ENCODE results near the gene CYTH4.

GRCh38 chr22:37259540-37260029 is 22.7 kb upstream of the CYTH4 start:
- TF ChIP-seq POLR2A (IDR thresholded peaks at IDR 0.05; ENCODE audit: low read length) (no peak), GATA1 (IDR thresholded peaks at IDR 0.05; ENCODE audit: low read depth, low read length) (no peak)

Measured in erythroblast (primary cell).